ENCODE results near the gene ESAM. TPM values are rescaled to one million over a fixed set of nuclear protein-coding genes. Genes with fewer than 3 reads are reported as not detected.

ESAM gene
- polyA plus RNA-seq, 1 of the 3 experiments (the other 2 are of a cell fraction): 1.3 TPM

GRCh38 chr11:124719534-124719933 is 42.6 kb downstream of the ESAM start:
- TF ChIP-seq EP300 (IDR thresholded peaks at IDR 0.05; ENCODE audit: borderline replicate concordance in 1 of 2, low read depth in 1 of 2, low read length in 1 of 2) (no peak), TEAD4 (IDR thresholded peaks at IDR 0.05; ENCODE audit: borderline replicate concordance, insufficient read depth) (no peak), TCF12 (IDR thresholded peaks at IDR 0.05) (no peak), CTCF (IDR thresholded peaks at IDR 0.05) (no peak), FOXM1 (IDR thresholded peaks at IDR 0.05; ENCODE audit: low read depth) (no peak), SMC3 (IDR thresholded peaks at IDR 0.05; ENCODE audit: low read depth, low read length) (no peak), ELF1 (IDR thresholded peaks at IDR 0.05) (no peak), NFIC (IDR thresholded peaks at IDR 0.05; ENCODE audit: borderline replicate concordance) (no peak), RCOR1 (IDR thresholded peaks at IDR 0.05; ENCODE audit: low read length) (no peak), IRF3 (IDR thresholded peaks at IDR 0.05; ENCODE audit: low read depth, low read length) (no peak), JUND (IDR thresholded peaks at IDR 0.05) (no peak), MEF2A (IDR thresholded peaks at IDR 0.05; ENCODE audit: borderline replicate concordance, low read depth) (no peak), SIN3A (IDR thresholded peaks at IDR 0.05; ENCODE audit: borderline replicate concordance, low read depth, low read length) (no peak), ZBTB33 (IDR thresholded peaks at IDR 0.05; ENCODE audit: borderline replicate concordance, low read depth) (no peak), CHD2 (IDR thresholded peaks at IDR 0.05; ENCODE audit: low read length, partially characterized antibody) (no peak), FOSL2 (IDR thresholded peaks at IDR 0.05; ENCODE audit: borderline replicate concordance, low read depth) (no peak), USF1 (IDR thresholded peaks at IDR 0.05; ENCODE audit: borderline replicate concordance, low read depth) (no peak)

More at GRCh38 chr11:124719534-124719933, 42.6 kb downstream of the ESAM start:
- DNase-seq: no peak
- Histone ChIP-seq H3K4me3 (ENCODE audit: low read depth in 2 of 2, low read length in 1 of 2) (no peak overlapping the region), H3K9me3 (no peaks in the 10 kb centered on the region), H2AFZ (ENCODE audit: low read depth) (no peak overlapping the region), H3K27me3 (ENCODE audit: insufficient read depth) (no peaks in the 10 kb centered on the region), H3F3A (replicated peaks; ENCODE audit: insufficient read depth) (no peaks in the 10 kb centered on the region), H3K9ac (no peak overlapping the region), H4K20me1 (ENCODE audit: insufficient read depth) (no peaks in the 10 kb centered on the region), H3K36me3 (replicated peaks in 1 of 2; ENCODE audit: control insufficient read depth in 1 of 2, insufficient read depth in 2 of 2, low read length in 1 of 2) (no peaks in the 10 kb centered on the region), H3K27ac (ENCODE audit: low read depth in 2 of 2, low read length in 1 of 2) (no peak overlapping the region), H3K9me2 (no peaks in the 10 kb centered on the region), H3K4me2 (no peak overlapping the region), H3K79me2 (ENCODE audit: insufficient read depth) (no peaks in the 10 kb centered on the region), H3K4me1 (ENCODE audit: control insufficient read depth in 1 of 2, insufficient read depth in 2 of 2, low read depth in 1 of 2, low read length in 1 of 2) (peaks cover 11% of the 10 kb centered on the region in 2 experiments; a peak in 2 of 4 replicates)
- CTCF ChIA-PET: interaction anchor here (1.1 to 1.6 kb wide), 4 partner anchors 10 to 709 kb away, joined by 3 to 8 read pairs (median 4); no protein-coding TSS in a partner anchor
- WGBS (ENCODE audit: low lambda C conversion rate): 100% methylated on average over 1 of the region's 2 CpGs
- POLR2A ChIA-PET: no interaction called here
